ENCODE data around the gene UACA.
"Not testable (repeated sequence)": the region's sequence is repeated elsewhere in the genome, so short reads cannot be mapped to it uniquely, and the experiment has no call there.

UACA gene

DNA sequence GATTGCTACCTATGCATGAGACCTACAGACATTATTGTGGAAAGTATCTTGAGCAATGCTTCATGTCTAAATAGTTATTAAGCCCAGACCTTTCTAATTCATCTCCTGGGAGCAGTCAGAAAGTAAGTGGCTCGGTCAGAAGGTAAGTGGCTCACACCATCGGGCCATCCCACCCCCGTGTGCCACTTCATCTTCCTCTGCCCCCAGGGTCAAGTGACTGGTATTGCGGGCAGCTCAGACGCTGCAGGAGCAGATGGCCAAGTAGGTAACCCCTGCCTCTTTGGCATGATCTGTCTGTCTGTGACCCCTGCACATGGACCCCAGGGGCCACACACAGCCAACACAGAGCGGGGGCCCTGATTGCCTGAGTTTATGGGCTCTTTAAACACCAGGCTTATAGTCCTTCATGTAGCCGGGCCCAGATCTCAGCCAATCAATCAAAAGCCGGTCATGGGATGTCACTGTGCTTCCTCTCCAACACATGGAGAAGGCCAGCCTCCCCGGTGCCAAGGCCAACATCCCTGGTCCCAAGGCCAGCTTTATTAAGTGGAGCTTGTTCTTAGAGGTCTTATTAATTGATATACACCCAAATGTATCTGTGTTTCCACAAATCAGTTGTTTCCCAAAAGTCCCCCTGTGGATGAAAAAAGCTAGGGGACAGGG is 47.7 kb upstream of the UACA start (continued):
- TF ChIP-seq, protein P1, sequence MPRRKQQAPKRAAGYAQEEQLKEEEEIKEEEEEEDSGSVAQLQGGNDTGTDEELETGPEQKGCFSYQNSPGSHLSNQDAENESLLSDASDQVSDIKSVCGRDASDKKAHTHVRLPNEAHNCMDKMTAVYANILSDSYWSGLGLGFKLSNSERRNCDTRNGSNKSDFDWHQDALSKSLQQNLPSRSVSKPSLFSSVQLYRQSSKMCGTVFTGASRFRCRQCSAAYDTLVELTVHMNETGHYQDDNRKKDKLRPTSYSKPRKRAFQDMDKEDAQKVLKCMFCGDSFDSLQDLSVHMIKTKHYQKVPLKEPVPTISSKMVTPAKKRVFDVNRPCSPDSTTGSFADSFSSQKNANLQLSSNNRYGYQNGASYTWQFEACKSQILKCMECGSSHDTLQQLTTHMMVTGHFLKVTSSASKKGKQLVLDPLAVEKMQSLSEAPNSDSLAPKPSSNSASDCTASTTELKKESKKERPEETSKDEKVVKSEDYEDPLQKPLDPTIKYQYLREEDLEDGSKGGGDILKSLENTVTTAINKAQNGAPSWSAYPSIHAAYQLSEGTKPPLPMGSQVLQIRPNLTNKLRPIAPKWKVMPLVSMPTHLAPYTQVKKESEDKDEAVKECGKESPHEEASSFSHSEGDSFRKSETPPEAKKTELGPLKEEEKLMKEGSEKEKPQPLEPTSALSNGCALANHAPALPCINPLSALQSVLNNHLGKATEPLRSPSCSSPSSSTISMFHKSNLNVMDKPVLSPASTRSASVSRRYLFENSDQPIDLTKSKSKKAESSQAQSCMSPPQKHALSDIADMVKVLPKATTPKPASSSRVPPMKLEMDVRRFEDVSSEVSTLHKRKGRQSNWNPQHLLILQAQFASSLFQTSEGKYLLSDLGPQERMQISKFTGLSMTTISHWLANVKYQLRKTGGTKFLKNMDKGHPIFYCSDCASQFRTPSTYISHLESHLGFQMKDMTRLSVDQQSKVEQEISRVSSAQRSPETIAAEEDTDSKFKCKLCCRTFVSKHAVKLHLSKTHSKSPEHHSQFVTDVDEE (CRISPR knock-in tag; IDR thresholded peaks at IDR 0.05): no peak
- TF ChIP-seq BACH2 (CRISPR knock-in tag; IDR thresholded peaks at IDR 0.05; ENCODE audit: borderline replicate concordance): no peak
- no peak for TF ChIP-seq SNAI2 (CRISPR knock-in tag; IDR thresholded peaks at IDR 0.05)
- TF ChIP-seq CSDC2 (CRISPR knock-in tag; IDR thresholded peaks at IDR 0.05): no peak
- no peak for TF ChIP-seq ZNF8 (CRISPR knock-in tag; IDR thresholded peaks at IDR 0.05)
- no peak for TF ChIP-seq ZFP3 (CRISPR knock-in tag; IDR thresholded peaks at IDR 0.05)
- TF ChIP-seq TCF4 (CRISPR knock-in tag; IDR thresholded peaks at IDR 0.05; ENCODE audit: borderline replicate concordance): no peak
- no peak for TF ChIP-seq ARNTL (CRISPR knock-in tag; IDR thresholded peaks at IDR 0.05; ENCODE audit: borderline replicate concordance, low read depth)
- TF ChIP-seq ZC3H10 (CRISPR knock-in tag; IDR thresholded peaks at IDR 0.05): no peak
- no peak for TF ChIP-seq TOX (CRISPR knock-in tag; IDR thresholded peaks at IDR 0.05; ENCODE audit: borderline replicate concordance)
- TF ChIP-seq, protein P2, sequence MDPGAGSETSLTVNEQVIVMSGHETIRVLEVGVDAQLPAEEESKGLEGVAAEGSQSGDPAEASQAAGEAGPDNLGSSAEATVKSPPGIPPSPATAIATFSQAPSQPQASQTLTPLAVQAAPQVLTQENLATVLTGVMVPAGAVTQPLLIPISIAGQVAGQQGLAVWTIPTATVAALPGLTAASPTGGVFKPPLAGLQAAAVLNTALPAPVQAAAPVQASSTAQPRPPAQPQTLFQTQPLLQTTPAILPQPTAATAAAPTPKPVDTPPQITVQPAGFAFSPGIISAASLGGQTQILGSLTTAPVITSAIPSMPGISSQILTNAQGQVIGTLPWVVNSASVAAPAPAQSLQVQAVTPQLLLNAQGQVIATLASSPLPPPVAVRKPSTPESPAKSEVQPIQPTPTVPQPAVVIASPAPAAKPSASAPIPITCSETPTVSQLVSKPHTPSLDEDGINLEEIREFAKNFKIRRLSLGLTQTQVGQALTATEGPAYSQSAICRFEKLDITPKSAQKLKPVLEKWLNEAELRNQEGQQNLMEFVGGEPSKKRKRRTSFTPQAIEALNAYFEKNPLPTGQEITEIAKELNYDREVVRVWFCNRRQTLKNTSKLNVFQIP (CRISPR knock-in tag; IDR thresholded peaks at IDR 0.05; ENCODE audit: borderline replicate concordance, low read depth): no peak
- no peak for TF ChIP-seq ESRRG (CRISPR knock-in tag; IDR thresholded peaks at IDR 0.05)

DNA sequence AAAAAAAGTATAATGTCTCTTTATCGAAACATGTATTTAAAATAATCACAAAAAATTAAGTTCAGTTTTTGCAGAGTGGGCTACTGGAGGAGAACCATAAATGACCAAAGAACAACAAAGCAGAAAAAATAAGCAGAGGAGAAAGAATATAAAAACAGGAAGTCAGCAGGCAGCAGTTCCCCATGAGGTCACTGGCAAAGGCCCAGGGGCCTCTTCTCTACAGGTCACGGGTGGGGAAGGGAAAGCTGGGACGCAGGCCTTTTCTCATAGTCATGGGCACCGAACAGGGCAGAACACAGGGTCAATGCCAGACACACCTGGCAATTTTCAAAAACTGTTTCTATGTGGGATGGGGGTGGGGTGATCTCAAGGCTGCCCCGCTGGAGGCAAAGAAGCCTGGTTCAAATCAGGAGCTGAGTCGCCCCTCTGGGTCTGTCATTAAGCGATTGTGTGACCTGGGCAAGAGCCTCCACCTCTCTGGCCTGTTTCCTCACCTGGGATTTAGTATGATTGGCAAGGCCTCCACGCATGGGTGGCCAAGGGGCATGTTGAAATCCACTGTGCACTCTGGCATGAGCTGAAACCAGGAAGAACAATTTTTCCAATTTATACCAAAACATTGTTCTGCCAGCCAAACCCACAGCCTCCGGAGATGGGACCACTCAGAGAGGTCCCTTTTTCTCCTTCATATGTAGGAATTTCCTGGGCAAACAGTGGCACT is 43.8 kb upstream of the UACA start:
- TF ChIP-seq ZC3H10 (CRISPR knock-in tag; IDR thresholded peaks at IDR 0.05): no peak
- TF ChIP-seq ZNF565 (CRISPR knock-in tag; conservative IDR thresholded peaks at IDR 0.05; ENCODE audit: low read depth): no peak
- TF ChIP-seq OSR1 (CRISPR knock-in tag; IDR thresholded peaks at IDR 0.05): no peak
- no peak for TF ChIP-seq ZFP3 (CRISPR knock-in tag; IDR thresholded peaks at IDR 0.05)
- TF ChIP-seq ISL1 (CRISPR knock-in tag; IDR thresholded peaks at IDR 0.05): no peak
- TF ChIP-seq TCF4 (CRISPR knock-in tag; IDR thresholded peaks at IDR 0.05; ENCODE audit: borderline replicate concordance): no peak
- TF ChIP-seq, protein P3, sequence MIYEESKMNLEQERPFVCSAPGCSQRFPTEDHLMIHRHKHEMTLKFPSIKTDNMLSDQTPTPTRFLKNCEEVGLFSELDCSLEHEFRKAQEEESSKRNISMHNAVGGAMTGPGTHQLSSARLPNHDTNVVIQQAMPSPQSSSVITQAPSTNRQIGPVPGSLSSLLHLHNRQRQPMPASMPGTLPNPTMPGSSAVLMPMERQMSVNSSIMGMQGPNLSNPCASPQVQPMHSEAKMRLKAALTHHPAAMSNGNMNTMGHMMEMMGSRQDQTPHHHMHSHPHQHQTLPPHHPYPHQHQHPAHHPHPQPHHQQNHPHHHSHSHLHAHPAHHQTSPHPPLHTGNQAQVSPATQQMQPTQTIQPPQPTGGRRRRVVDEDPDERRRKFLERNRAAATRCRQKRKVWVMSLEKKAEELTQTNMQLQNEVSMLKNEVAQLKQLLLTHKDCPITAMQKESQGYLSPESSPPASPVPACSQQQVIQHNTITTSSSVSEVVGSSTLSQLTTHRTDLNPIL (CRISPR knock-in tag; IDR thresholded peaks at IDR 0.05; ENCODE audit: low read depth): no peak
- TF ChIP-seq, protein P2 (CRISPR knock-in tag; IDR thresholded peaks at IDR 0.05; ENCODE audit: borderline replicate concordance, low read depth): no peak
- TF ChIP-seq RARB (CRISPR knock-in tag; IDR thresholded peaks at IDR 0.05): no peak
- TF ChIP-seq ZNF70 (CRISPR knock-in tag; IDR thresholded peaks at IDR 0.05): no peak
- TF ChIP-seq, protein P4, sequence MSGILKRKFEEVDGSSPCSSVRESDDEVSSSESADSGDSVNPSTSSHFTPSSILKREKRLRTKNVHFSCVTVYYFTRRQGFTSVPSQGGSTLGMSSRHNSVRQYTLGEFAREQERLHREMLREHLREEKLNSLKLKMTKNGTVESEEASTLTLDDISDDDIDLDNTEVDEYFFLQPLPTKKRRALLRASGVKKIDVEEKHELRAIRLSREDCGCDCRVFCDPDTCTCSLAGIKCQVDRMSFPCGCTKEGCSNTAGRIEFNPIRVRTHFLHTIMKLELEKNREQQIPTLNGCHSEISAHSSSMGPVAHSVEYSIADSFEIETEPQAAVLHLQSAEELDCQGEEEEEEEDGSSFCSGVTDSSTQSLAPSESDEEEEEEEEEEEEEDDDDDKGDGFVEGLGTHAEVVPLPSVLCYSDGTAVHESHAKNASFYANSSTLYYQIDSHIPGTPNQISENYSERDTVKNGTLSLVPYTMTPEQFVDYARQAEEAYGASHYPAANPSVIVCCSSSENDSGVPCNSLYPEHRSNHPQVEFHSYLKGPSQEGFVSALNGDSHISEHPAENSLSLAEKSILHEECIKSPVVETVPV (CRISPR knock-in tag; IDR thresholded peaks at IDR 0.05): no peak
- TF ChIP-seq, protein P5, sequence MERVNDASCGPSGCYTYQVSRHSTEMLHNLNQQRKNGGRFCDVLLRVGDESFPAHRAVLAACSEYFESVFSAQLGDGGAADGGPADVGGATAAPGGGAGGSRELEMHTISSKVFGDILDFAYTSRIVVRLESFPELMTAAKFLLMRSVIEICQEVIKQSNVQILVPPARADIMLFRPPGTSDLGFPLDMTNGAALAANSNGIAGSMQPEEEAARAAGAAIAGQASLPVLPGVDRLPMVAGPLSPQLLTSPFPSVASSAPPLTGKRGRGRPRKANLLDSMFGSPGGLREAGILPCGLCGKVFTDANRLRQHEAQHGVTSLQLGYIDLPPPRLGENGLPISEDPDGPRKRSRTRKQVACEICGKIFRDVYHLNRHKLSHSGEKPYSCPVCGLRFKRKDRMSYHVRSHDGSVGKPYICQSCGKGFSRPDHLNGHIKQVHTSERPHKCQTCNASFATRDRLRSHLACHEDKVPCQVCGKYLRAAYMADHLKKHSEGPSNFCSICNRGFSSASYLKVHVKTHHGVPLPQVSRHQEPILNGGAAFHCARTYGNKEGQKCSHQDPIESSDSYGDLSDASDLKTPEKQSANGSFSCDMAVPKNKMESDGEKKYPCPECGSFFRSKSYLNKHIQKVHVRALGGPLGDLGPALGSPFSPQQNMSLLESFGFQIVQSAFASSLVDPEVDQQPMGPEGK (CRISPR knock-in tag; IDR thresholded peaks at IDR 0.05; ENCODE audit: borderline replicate concordance): no peak
- TF ChIP-seq PPARA (CRISPR knock-in tag; IDR thresholded peaks at IDR 0.05; ENCODE audit: borderline replicate concordance): no peak
- no peak for ATAC-seq

DNA sequence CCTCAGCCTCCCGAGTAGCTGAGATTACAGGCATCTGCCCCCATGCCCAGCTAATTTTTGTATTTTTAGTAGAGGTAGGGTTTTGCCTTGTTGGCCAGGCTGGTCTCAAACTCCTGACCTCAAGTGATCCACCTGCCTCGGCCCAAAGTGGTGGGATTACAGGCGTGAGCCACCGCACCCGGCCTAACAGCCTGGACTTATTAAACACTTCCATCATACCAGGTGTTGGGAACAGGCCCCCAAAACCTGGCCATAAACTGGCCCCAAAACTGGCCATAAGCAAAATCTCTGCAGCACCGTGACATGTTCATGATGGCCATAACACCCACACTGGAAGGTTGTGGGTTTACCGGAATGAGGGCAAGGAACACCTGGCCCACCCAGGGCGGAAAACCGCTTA is 41.0 kb upstream of the UACA start:
- ATAC-seq: not testable (repeated sequence)

Measured in SK-N-SH treated with all-trans-retinoic acid at 6 μM for 48 hours (cell line).